ENCODE results near the gene PLCB1.

- TF ChIP-seq CTCF (IDR thresholded peaks at IDR 0.05) (no peak), POLR2A (IDR thresholded peaks at IDR 0.05) (no peak), POLR2AphosphoS5 (IDR thresholded peaks at IDR 0.05) (no peak)
Observed at GRCh38 chr20:8723296-8723695, 591.2 kb downstream of the PLCB1 start.

All from breast epithelium (tissue), 3 donors.